ENCODE data around the gene ARL15. TPM values are rescaled to one million over a fixed set of nuclear protein-coding genes. Genes with fewer than 3 reads are reported as not detected.

Gene ARL15
- total RNA-seq, 6 donors from 2014 or later = 6.7 to 36.4 (median 20.7) TPM

DNA sequence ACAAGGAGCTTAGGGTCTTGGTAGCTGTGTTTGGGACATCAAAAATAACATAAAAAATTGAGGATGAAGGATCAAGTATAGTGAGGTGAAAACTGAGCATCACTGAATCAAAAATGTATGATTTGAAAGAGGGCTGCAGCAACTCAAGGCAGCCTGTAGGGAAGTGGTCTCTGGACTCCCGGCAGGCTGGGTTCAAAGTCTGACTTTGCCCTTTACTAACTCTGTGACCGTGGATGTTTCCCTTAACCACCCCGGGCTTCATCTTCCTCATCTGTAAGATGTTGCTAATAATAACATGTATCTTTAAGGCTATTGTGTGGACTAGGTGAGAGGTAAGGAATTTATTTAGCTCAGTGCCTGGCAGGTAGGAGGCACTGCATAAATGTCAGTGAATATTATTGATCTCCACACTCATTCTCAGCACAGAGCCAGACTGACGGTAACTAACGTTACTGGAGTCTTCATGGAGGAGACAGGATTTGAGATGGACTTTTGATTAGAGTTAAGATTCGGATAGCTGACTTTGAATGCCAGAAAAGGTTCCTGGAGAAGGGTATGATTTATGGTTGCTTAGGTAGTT lies 382.6 kb downstream of the ARL15 start:
- ATAC-seq (ENCODE audit: low FRiP score in 2 of 2) (no peak), DNase-seq (no peak)
- Histone ChIP-seq H3K9me3 (no peaks in the 10 kb centered on the region), H3K27ac (no peak overlapping the region), H3K4me3 (no peak overlapping the region), H3K4me1 (no peaks in the 10 kb centered on the region), H3K27me3 (no peaks in the 10 kb centered on the region), H3K36me3 (no peaks in the 10 kb centered on the region)
- 97% methylated on average over 6 of the region's 6 CpGs for WGBS, 2 donors
- TF ChIP-seq POLR2AphosphoS5 (IDR thresholded peaks at IDR 0.05) (no peak), POLR2A (IDR thresholded peaks at IDR 0.05) (no peak), EP300 (IDR thresholded peaks at IDR 0.05) (no peak)
- TF ChIP-seq, protein P1, sequence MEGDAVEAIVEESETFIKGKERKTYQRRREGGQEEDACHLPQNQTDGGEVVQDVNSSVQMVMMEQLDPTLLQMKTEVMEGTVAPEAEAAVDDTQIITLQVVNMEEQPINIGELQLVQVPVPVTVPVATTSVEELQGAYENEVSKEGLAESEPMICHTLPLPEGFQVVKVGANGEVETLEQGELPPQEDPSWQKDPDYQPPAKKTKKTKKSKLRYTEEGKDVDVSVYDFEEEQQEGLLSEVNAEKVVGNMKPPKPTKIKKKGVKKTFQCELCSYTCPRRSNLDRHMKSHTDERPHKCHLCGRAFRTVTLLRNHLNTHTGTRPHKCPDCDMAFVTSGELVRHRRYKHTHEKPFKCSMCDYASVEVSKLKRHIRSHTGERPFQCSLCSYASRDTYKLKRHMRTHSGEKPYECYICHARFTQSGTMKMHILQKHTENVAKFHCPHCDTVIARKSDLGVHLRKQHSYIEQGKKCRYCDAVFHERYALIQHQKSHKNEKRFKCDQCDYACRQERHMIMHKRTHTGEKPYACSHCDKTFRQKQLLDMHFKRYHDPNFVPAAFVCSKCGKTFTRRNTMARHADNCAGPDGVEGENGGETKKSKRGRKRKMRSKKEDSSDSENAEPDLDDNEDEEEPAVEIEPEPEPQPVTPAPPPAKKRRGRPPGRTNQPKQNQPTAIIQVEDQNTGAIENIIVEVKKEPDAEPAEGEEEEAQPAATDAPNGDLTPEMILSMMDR (IDR thresholded peaks at IDR 0.05) = no peak

DNA sequence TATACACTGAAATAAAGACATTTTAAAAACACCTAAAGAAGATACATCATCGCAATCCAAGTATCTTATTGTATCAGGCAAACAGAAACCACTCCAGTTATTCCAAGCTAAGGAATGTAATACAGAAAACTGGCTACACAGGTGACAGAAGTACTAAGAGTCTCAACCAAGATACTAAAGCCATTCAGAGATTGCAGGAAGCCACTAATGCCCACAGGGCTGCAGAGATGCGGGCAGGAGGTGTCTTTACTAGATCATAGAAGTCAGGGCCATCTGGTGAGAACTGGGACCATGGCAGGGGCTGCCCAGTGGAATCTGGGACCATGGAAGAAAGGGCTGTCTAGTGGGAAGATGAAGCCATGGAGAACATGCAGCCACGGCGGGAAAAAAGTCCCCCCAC lies 384.3 kb downstream of the ARL15 start:
- Histone ChIP-seq H3K4me1 (no peaks in the 10 kb centered on the region), H3K4me3 (no peak overlapping the region), H3K9me3 (no peaks in the 10 kb centered on the region), H3K36me3 (no peaks in the 10 kb centered on the region), H3K27ac (no peak overlapping the region), H3K27me3 (no peaks in the 10 kb centered on the region)
- 92 to 100% methylated on average over 4 of the region's 4 CpGs for WGBS, 2 donors
- TF ChIP-seq, protein P1 (IDR thresholded peaks at IDR 0.05) = no peak
- TF ChIP-seq POLR2A (IDR thresholded peaks at IDR 0.05) (no peak), EP300 (IDR thresholded peaks at IDR 0.05) (no peak), POLR2AphosphoS5 (IDR thresholded peaks at IDR 0.05) (no peak)
- no peak for ATAC-seq (ENCODE audit: low FRiP score in 2 of 2)
- DNase-seq = no peak

DNA sequence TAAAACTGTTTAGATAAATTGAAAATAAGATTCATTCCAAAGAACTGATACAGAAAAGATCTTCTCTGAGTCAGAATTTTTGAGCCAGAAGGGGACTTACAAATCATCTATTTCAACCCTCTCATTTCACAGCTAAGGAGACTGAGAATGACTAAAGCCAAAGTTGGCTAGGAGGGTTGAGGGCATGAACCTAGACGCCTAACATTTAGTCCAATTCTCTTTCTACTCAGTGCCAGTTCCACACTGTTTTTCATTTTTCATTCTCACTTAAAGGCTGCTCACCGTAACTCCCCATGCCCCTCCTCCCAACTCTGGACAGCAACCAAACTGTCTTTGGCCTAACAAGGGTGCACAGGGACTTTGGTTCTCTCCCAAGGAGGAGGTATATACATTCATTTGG lies 386.0 kb downstream of the ARL15 start:
- H3K36me3 ChIP-seq = no peaks in the 10 kb centered on the region
- no peak overlapping the region for H3K4me3 ChIP-seq
- ATAC-seq (ENCODE audit: low FRiP score in 2 of 2) (peak in 1 of 2 donors; percentile 52), DNase-seq (no peak)
- 66 to 76% methylated on average over 2 of the region's 2 CpGs for WGBS, 2 donors
- H3K27me3 ChIP-seq = no peaks in the 10 kb centered on the region
- H3K27ac ChIP-seq = no peak overlapping the region
- TF ChIP-seq POLR2AphosphoS5 (IDR thresholded peaks at IDR 0.05) (no peak), EP300 (IDR thresholded peaks at IDR 0.05) (no peak), POLR2A (IDR thresholded peaks at IDR 0.05) (no peak)
- TF ChIP-seq, protein P1 (IDR thresholded peaks at IDR 0.05) = no peak
- H3K4me1 ChIP-seq = no peaks in the 10 kb centered on the region
- H3K9me3 ChIP-seq = no peaks in the 10 kb centered on the region

GRCh38 chr5:53923961-53924360 lies 386.4 kb downstream of the ARL15 start:
- DNase-seq = no peak

More at GRCh38 chr5:53923961-53924360, 386.4 kb downstream of the ARL15 start:
- Histone ChIP-seq H3K27ac (no peak overlapping the region), H3K27me3 (no peaks in the 10 kb centered on the region), H3K4me3 (no peak overlapping the region), H3K9me3 (no peaks in the 10 kb centered on the region), H3K36me3 (no peaks in the 10 kb centered on the region), H3K4me1 (no peaks in the 10 kb centered on the region)
- 77 to 82% methylated on average over 6 of the region's 6 CpGs for WGBS, 2 donors
- no peak for ATAC-seq (ENCODE audit: low FRiP score in 2 of 2)
- TF ChIP-seq, protein P1 (IDR thresholded peaks at IDR 0.05) = no peak
- TF ChIP-seq POLR2AphosphoS5 (IDR thresholded peaks at IDR 0.05) (no peak), EP300 (IDR thresholded peaks at IDR 0.05) (no peak), POLR2A (IDR thresholded peaks at IDR 0.05) (no peak)

Measured in upper lobe of left lung (tissue), 6 donors.